Measurements from ENCODE around the gene LIMA1.
"Not testable (repeated sequence)": the region's sequence is repeated elsewhere in the genome, so short reads cannot be mapped to it uniquely, and the experiment has no call there.

The LIMA1 gene

DNA sequence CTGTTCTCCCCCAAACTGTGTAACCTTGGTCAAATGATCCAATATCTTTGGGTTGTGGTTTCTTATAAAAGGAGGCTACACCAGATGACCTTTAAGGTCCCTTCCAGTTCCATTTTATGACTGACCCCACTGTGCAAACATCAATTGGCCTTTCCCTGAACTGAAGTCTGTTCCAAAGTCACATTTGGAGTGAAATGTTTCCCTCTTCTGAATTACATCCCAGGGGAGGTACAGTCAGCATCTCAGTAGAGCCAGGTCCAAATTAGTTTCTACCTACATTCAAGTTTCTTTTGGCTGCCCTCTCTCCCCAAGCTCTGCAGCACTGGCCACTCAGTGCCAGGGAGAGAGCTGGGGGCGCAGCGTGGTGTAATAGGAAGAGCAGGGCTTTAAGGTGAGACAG, 34.4 kb downstream of the LIMA1 start:
- no peak for DNase-seq

DNA sequence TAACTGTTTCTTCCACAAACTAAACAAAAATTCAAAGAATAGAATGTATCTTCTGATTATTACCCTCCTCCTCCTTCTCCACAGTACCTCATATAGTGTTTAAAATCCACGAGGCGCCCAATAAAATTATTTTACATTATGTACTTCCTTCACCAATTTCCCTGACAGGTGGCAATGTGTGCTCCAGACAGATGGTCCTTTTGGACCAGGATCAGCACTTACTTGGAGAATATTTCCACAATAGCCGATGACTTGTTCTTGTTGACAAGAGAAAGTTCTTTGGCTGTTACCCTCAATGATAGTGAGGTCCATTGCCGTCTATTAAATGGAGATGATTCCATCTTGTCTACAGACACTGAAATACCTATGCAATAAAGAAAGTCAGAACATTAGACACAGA, 34.9 kb downstream of the LIMA1 start:
- no peak for DNase-seq

DNA sequence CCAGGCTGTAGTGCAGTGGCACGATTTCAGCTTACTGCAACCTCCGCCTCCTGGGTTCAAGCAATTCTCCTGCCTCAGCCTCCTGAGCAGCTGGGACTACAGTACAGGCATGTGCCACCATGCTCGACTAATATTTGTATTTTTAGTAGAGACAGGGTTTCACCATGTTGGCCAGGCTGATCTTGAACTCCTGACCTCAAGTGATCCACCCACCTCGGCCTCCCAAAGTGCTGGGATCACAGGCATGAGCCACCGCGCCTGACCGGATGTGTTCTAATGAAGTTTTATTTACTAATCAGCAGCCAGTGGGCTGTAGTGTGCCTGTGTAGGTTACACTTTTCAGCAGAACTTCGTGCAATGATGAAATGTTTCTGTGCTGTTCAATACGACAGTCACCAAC, 35.7 kb downstream of the LIMA1 start:
- DNase-seq = not testable (repeated sequence)

DNA sequence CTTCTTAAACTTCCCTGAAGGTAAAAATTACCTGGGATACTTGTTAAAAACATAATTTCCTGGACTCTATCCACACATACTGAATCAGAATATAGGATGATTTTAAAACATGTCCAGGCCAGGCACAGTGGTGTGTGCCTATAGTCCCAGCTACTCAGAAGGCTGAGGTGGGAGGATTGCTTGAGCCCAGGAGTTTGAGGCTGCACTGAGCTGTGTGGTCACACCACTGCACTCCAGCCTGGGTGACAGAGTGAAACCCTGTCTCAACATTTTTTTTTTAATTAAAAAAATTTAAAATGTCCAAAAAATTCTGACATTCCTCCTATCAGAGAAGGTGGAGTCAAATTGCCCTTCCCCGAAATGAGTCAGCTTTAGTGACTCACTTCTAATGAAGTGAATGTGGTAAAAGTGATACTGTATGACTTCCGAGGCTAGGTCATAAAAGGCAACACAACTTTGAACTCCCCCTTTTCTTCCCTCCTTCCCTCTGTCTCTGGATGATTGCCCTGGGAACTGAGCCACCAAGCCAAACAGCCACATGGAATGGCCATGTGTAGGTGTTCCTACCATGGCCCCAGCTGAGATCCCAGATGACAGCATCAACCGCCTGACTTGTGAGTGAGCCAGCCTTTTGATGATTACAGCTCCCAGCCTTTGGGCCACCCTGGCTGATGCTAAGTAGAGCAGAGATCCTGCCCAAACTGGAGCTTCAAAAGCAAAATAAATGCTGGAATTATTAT, 36.3 kb downstream of the LIMA1 start:
- peak in 1 of 56 donors; percentile 9 for DNase-seq

DNA sequence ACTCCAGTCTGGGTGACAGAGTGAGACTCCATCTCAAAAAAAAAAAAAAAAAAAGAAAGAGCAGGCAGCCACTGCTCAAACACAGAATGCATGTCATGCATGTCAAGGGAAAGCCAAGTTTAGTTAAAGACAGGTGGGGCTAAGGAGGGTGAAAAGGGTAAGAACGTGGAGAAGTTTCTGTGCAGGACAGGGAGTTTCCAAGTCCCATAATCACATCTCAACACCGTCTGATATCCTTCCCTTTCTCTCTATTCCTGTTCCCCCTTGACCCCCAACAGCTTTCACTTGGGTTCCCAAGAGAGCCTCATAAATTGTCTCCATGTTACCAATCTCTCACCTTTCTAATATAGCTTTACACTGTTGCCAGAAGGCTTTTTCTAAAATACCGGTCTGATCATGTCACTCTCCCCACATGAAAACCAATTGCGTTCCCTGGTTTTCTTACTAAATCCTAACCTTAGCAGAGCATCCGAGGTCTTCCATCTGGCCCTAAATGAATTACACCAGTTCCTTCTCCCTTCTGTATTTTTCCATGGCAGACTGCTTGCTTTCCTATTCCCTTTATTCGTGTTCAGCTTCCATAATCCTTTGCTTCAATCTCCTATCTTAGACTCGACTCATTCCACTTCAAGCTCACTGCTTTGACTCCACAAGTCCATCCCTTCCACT, 37.0 kb downstream of the LIMA1 start:
- no peak for DNase-seq

DNA sequence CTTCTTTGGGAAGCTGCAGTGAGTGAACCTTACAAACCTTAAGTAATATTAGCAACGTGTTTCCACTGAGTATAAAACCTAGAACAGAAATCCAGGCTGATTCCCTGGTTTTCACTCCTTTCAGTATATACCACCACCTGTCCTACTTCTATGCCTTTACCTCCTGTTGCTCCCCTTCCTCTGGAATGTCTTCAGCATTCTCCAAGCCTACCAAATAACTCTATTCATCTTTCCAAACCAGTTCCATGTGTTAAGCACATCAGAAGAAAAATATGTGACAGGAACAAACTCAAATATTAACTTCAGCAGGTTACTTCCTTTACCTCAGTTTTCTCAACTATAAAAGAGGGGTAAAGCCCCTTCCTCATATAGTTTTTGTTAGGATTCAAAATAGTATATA, 39.8 kb downstream of the LIMA1 start:
- DNase-seq = no peak

DNA sequence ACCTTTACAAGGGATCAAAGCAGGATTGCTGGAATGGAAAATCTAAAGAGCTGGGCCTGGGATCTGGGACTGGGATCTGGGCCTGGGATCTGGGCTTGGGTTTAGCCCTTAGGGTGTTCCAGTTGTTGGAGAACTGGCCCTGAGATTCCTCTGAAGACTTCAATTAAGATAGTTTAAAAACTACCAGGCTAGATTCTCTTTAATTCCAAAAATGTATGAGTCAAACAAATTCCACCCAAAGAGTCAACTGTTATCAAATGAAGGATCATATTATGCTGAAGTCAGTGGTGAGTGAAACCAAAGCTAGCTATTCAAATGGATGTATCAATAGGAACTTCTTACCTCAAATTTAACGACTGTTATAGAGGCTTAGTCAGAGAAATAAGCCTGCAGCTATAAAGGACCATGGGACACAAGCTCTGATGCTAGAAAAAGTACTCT, 40.5 kb downstream of the LIMA1 start:
- no peak for DNase-seq

DNA sequence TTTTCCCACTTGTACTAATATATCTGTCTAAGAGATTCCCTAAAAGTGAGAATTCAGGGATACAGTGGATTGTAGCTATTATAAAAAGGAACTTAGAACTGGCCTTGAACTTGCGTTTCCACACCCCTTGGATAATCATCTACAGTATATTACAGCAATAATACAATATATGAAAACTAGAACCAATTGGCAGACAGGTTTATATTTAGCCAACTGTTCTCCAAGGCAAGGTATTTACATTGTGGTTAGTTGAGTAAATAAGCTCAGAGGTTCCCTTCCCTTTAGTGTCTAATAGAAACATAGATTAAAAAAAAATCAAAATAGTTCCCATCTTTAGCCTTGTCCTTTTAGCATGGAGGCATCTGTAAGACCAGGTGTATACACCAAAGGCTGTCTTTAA, 42.1 kb downstream of the LIMA1 start:
- DNase-seq = no peak

DNA sequence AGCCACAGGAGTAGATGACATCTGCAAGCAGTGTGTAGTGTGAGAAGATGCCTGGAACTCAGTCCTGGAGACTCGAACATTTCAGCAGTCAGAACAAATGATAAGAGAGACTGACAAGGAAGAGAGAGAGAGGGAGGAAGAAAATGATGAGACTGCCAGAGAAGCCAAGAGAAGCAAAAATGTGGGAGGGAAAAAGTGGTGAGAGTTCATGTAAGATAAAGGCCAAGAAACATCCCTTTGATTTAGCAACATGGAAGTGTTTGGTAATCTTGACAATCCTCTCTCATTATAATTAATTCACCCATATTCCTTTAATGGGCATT, 42.6 kb downstream of the LIMA1 start:
- no peak for DNase-seq

DNA sequence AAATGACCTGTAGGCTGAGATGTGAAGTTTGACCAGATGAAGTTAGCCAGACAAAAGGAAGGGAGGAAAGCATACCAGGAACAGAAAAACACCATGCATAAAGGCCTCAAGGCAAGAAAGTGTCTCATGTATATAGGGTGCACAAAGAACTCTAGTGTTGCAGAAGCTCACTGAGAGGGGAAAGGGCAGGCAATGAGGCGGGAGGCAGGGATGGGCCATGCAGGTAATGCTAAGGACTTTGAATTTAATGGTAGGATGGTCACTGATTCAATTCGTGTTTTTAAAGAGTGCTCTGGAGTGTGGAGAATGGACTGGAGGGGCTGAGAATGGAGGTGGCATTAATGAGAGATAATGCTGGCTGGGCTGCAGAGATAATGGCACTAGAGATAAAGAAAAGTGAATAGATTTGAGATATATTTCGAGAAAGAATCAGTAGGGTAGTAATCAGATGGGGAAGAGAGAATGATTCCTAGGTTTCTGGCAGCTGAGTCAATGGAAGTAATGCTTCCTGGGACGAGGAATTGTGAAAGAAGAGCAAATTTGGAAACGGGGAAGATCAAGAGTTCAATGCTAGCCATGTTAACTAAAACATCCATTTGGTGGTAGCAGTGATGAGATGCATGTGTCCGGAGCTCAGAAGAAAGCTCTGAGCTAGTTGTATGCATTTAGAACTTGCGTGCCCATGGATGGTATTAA, 43.1 kb downstream of the LIMA1 start:
- DNase-seq = no peak

DNA sequence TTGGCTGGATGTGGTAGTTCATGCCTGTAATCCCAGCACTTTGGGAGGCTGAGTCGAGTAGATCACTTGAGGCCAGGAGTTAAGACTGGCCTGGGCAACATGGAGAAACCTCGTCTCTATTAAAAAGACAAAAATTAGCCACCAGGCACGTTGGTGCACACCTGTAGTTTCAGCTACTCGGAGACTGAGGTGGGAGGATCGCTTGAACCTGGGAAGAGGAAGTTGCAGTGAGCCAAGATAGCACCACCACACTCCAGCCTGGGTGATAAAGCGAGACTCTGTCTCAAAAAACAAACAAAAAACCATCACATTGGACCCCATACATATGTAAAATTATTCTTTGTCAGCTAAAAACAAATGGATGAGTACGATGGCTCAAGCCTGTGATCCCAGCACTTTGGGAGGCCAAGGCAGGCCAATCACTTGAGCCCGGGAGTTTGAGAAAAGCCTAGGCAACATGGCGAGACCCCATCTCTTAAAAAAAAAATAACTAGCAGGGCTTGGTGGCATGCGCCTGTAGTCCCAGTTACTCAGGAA, 43.9 kb downstream of the LIMA1 start:
- no peak for DNase-seq

DNA sequence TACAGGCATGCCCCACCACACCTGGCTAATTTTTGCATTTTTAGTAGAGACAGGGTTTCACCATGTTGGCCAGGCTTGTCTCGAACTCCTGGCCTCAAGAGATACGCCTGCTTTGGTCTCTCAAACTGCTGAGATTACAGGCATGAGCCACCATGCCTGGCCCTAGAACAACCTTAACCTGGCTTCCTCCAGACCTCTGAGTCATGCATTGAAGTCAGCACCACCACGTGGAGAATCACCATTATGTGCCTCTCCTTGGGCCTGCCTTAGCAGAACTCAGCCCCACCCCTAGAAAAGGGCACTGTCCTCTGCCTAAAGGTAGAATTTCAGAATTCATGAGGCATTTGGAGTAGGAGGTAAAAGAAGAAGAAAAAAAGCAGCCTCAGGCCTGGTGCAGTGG, 49.0 kb downstream of the LIMA1 start:
- DNase-seq = no peak

DNA sequence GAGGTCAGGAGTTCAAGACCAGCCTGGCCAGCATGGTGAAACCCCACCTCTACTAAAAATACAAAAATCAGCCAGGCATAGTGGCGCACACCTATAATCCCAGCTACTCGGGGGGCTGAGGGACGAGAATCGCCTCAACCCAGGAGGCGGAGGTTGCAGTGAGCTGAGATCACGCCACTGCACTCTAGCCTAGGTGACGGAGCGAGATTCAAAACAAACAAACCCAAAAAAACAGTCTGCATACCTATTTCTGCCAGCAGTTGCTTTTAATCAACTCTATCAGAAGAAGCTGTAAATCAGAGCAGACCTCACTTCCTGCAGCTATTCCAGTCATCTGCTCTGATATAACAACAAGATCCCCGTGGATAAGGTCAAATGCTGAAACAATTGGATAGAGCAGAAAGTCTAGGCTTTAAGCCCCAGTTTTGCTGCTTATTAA, 50.5 kb downstream of the LIMA1 start:
- DNase-seq = no peak

DNA sequence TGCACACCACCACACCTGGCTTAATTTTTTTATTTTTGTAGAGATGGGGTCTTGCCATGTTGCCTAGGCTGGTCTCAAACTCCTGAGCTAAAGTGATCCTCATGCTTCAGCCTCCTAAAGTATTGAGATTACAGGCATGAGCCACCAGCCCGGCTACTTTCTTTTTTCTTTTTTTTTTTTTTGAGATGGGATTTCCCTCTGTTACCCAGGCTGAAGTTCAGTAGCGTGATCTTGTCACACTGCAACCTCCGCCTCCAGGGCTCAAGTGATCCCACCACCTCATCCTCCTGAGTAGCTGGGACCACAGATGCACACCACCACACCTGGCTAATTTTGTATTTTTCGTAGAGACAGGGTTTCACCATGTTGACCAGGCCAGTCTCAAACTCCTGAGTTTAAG, 51.1 kb downstream of the LIMA1 start:
- DNase-seq = no peak

DNA sequence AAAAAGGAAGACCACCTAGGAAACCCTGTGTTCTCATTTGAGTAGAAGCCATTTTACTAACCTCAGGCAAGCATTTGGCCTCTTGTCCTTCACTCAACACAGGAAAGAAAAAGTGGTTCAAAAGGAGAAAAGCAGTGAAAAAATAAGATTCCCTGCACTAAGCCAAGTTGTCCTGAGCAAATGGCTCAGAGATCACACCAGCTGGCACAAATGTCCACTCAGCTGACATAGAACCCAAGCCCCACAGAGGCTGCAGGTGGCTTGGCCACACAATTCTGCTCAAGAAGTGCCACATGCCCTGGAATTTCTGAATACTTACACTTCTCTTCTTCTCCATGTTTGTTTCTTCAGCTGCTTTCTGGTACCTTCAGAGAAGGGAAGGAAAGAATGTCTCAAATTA, 52.0 kb downstream of the LIMA1 start:
- DNase-seq = no peak

DNA sequence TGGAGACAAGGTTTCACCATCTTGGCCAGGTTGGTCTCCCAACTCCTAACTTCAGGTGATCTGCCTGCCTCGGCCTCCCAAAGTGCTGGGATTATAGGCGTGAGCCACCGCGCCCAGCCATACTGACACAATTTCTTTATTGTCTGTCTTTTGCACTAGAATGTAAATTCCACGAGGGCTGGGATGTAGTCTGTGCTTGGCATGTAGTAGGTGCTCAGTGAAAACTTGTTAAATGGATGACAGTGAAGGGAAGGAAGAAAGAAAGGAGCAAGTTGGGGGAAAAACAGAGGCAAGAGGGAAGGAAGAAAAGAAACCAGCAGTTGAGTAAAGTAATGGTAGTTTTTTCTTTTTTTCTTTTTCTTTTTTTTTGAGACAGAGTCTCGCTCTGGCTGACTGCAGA, 53.1 kb downstream of the LIMA1 start:
- no peak for DNase-seq

DNA sequence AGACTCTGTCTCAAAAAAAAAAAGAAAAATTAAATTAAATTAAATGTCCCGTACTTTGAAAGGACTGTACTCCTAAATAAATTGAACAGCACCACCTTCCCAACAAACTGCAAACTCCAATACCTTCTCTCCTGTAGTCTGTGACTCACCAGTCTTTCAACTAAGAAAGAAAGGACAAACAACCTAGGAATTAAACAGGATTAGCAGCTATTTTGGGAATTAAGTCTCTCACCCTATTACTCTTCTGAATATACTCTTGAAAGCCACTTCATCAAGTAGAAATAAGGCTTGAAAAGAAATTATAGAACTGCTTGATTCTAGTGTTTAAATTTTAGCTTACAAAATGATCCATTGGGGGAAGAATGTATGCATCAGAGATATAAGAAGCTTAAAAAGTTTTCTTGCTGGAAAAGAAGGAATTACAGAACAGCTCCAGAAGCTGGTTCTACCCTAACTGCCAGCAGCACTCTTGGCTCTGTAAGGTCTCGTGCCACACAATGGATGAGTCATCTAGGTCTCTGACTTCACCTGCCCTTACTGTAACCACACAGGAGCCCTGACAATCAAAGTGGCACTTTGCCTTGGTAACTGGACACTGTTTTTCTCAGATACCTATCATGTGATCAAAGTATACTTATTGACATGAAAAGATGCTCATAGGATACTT, 59.2 kb downstream of the LIMA1 start:
- DNase-seq = no peak

DNA sequence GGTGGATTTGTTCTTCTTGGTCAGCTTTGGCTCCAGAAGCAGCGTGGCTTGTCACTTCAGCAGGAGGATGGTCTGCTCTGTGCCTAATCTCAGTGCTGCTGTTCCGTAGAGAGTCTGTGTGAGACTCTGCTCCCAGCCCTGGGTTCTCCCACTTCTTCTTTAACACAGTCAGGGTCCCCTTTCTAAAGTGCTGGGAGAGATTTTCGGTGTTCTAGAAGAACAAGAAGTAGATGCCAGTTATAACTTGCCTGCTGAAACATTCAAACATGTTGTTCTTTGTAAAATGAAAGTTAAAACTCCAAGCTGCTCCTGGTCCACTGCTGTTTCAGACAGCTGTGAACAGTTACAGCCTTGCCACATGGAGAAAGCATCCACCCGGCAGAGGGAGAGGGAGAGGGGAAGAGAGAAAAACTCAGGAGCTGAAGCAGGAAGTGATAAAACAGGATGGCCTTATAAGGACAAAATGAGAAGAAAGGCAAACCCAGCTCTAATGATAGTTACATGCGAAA, 61.0 kb downstream of the LIMA1 start:
- peak in 31 of 56 donors; percentile 1 to 46 (median 17) for DNase-seq

DNA sequence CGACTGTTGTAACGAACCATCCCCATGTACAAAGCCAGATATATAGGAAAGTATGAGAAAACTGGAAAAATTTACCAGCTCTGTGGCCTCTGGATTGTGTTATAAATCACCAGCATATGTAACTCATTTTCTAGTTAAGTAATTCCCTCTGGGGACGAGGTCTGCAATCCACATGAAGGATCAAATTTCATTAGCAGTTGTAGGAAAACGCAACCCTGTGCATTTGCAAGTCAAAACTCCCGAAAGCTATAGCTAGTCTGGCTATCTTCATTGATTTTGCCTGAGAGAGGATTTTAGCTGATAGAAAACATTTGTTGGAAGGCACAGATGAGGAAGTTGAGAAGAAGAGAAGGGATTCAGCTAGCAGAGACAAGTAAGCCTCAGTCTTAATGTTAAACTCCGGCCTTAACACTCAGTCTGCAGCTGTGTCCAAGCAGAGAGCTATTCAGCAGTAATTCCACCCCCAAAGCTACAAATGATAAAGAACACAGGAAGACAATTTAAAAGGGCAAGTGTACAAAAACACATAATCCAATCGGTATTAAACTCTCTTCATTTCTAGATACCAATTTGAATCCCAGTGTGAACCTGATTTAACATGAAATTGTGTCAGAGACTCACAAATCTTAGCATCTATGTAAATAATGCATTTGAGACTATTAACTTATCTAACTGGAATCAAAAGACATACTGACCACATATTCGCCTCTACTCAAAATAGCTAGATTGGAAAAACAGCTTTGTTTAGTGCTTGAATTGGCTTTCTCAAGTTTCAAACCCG, 61.9 kb downstream of the LIMA1 start:
- DNase-seq = peak in 2 of 56 donors; percentile 2 to 23

DNA sequence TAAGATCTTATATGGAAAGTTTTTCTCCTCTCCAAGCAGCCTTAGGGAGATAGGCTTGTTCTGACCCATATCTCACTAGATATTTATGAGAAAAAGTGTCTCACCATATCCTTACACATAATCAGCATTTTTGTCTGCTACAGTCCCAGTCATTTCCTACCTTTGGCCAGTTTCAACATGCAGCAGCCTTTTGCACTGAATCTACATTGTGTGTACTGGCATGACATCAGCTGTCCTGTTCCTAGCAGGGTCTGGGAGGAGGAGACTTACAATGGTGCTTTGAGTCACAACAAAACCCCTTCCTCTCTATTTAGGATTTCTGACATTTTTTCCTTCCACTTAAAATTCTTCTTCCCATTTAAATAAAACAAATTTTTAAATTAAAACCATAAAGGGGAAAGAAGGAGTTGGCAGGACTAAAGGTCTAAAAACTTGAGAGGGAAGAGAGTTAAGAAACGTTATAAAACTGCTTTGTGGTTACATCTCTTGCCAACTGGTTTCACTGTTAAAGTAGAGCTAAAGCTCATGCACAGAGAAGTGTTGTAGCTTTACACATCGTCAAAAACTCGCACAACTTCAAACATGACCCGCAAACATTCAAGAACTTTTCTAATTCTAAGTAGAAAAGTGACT, 62.8 kb downstream of the LIMA1 start:
- DNase-seq = peak in 1 of 56 donors; percentile 1

Measured in amygdala (tissue), 56 donors.